NCI-H2081 treated with DMSO at 0.1 percent for 48 hours (cell line): ENCODE measurements around the gene CD74.

Source experiments
- DNase-seq: peaks from one replicate; lab custom pipeline; 2025; lab: John Stamatoyannopoulos, UW

The CD74 gene

DNA sequence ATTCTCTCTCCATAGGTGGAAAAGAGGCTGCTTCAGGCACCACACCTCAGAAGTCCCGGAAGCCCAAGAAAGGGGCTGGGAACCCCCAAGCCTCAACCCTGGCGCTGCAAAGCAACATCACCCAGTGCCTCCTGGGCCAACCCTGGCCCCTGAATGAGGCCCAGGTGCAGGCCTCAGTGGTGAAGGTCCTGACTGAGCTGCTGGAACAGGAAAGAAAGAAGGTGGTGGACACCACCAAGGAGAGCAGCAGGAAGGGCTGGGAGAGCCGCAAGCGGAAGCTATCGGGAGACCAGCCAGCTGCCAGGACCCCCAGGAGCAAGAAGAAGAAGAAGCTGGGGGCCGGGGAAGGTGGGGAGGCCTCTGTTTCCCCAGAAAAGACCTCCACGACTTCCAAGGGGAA, 16.4 kb downstream of the CD74 start:
- no peak for DNase-seq

GRCh38 chr5:150395688-150395975, 17.1 kb downstream of the CD74 start:
- no peak for DNase-seq

DNA sequence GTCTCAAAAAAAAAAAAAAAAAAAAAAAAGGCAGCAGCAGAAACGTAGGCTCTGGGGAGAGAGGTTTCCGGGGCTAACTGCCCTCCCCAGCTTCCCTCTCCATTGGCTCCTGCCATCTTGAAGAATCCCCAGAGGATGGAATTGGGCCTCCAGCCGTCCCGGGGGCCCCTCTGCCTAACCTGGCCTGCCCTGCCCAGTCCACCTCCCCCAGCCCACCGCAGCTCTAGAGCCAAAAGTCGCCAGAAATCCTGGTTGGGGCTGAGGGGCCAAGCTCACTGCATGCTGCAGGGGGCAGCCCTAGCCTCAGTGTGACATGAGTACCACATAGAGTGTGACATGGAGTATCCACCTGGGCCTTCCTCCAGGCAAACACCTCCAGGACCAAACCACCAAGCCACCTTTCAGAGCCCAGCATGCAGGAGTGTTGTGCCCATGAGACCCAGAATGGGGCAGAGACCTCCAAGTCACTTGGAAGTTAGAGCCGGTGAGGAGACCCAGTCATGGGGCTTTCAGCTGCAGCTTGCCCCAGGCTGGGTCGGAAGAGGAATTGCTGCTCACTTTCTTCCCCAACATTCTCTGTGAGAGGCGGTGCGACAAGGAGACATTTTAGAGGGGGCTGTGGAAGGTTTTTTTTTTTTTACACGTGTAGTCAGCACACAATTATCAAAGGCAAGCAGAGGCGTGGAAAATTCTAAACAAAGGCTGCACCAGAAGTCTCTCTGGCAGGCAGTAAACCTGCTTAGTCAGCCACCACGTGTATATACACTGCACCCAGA, 17.6 kb downstream of the CD74 start:
- no peak for DNase-seq

DNA sequence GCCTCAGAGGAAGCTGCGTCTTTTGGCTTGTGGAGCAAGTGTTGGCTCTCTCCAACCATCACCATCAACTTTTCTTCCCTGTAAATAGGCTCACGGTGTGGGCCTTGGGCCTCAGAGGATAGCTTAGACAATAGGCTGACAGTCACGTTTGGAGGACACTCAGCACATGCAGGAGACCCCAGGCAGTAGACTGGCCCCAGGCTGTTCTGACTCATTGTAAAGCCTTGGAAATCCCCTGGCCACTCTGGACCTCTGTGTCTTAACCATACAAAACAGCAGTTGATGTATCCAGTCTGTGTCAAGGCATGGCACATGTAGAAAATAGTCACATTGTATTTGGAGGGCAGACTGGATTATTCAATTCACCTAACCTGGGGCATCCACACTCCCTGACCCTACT, 18.6 kb downstream of the CD74 start:
- DNase-seq, result no peak

- no peak for DNase-seq
Observed at GRCh38 chr5:150393096-150393645, 19.5 kb downstream of the CD74 start.

GRCh38 chr5:150392680-150393079, 20.0 kb downstream of the CD74 start:
- DNase-seq, result no peak

- no peak for DNase-seq
Observed at GRCh38 chr5:150391986-150392385, 20.7 kb downstream of the CD74 start.

DNA sequence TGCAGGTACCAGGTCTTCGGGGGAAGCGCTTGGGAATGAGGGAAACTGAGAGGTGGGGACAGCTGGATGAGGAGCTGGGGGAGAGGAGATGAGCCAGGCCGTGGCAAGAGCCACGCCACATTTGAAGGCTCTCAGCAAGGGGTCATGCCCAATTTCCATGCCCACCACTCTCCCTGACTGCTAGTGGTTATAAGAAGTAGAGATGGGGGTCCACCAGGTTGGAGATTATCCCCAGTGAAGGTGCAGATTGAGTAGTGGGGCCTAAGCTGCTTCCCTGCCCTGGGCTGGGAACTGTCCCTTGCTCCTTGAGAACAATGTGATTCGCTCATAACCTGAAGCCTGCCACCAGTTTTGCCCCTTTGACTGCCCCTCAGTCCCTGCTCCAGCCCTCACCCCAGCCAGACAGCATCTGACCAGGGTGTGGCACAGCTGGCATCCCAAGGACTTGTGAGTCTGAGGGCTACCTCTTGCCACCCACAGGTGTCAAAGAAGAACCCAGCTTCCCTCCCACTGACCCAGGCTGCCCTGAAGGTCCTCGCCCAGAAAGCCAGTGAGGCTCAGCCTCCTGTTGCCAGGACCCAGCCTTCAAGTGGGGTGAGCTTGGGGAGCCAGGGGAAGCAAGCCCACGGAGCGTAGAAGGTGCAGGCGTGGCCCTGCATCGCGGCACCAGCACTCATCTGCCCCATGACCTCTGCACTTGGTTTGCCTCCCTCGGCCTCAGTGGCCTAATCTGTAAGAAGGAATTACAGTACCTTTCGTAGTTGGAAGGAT, 21.5 kb downstream of the CD74 start:
- DNase-seq, result no peak

DNA sequence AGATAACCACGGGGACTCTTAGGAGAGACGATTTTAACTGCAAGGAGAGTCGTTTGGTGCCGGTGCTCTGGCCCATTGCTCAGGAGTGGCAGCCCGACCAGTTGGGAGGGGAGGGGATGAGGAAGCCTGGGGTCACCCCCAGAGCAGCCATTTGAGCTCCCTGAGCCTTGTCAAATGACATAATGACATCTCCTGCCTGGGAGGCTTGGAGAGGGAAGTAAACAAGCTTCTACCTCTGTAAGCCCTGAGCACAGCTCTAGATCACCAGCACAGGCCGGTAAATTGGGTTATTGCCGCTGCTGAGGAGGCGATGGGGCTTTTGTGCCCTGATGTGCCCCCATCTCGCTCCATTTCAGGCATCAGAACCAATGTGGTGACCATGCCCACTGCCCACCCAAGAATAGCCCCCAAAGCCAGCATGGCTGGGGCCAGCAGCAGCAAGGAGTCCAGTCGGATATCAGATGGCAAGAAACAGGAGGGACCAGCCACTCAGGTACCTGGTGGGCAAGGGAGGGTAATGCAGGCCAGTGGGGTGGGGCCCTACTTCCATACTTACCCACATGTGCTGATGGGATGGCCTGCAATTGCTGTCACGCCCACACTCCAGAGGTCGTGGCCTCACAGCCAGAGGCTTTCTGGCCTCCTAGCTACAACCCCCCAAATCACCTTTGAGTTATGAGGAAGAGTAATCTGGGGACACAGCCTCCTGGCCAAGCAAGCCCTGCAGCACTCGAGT, 23.0 kb downstream of the CD74 start:
- no peak for DNase-seq

- DNase-seq, result no peak
Observed at GRCh38 chr5:150386024-150386855, 26.5 kb downstream of the CD74 start.

DNA sequence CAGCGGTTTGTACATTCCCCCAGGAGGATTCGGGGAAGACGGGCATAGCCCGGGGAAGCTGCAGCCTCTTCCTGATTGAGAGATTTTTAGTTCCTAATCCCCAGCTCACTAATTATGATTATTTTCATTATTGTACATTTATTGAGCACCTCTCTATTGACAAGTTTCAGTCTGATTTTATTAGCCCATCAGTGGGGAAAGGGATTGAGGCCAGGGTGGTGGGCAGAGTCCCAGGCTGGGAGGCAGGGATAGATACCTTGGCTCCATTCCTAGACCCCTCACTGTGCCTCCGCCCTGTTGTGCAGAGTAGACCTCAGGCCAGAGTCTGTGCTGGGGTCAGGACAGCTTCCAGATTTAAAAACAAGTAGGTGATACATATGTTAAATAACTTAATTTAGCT, 28.0 kb downstream of the CD74 start:
- no peak for DNase-seq

DNA sequence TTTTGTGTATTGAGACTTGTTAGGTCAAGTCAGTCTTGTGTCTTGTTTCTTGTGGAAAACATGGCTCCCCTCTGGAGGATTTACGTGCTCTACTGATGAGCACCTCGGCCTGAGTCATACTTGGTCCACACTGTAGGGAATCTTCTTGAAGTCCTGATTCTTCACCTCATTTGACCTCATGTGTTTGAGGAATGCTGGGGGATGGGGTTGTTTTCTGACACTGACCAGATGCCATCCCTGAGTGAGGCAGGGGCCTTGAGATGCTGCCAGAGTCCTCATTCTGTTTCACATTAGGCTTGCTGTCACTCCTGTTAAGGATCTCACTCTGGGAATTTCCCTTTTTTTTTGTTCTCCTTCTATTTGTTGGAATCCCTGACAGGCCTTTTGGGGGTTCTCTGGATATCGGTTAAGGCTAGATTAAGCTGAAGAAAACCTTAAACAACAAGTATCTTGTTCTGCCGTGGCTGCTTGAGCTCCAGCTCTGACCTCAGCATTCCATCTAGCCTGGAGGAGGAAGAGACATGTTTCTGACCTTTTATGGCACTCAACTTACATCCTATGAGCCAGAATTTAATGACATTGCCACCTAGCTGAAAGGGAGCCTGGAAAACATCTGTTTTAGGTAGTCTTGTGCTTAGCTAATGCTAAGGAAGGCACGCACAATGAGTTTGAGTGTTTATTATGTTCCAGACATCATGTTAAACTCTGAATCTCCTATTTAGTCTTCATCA, 34.6 kb downstream of the CD74 start:
- DNase-seq, result no peak

GRCh38 chr5:150376799-150377771, 35.6 kb downstream of the CD74 start:
- no peak for DNase-seq

DNA sequence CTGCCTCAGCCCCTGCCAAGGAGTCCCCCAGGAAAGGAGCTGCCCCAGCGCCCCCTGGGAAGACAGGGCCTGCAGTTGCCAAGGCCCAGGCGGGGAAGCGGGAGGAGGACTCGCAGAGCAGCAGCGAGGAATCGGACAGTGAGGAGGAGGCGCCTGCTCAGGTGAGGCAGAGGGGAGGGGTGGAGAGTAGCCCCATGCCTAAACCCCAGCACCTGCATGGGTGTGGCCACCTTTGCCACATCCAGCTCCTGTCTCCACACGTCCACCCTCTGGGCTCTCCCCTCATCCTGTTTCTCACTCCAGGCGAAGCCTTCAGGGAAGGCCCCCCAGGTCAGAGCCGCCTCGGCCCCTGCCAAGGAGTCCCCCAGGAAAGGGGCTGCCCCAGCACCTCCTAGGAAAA, 38.1 kb downstream of the CD74 start:
- no peak for DNase-seq

GRCh38 chr5:150372639-150373038, 40.1 kb downstream of the CD74 start:
- no peak for DNase-seq

GRCh38 chr5:150368526-150368925, 44.2 kb downstream of the CD74 start:
- DNase-seq, result no peak

- no peak for DNase-seq
Observed at GRCh38 chr5:150364004-150364403, 48.7 kb downstream of the CD74 start.

- DNase-seq, result no peak
Observed at GRCh38 chr5:150363185-150363584, 49.5 kb downstream of the CD74 start.

GRCh38 chr5:150361301-150361700, 51.4 kb downstream of the CD74 start:
- no peak for DNase-seq
